Neural cell (in vitro differentiated cells): ENCODE data around the gene EYS. TPM values are rescaled to one million over a fixed set of nuclear protein-coding genes. Genes with fewer than 3 reads are reported as not detected.

ENCODE experiments used
- H2AFZ ChIP-seq: fragments of 200-600, 300-800 bp; sonication (generic), shearing (Covaris generic); 2 replicates; pipeline ENCODE4 v1.6.0; 2014; ENCODE audit warnings: low read depth, mild to moderate bottlenecking, antibody characterized with exemption, low read length, moderate library complexity
- H3F3A ChIP-seq: fragments of 200-600 bp; shearing (Covaris generic); 2 replicates; pipeline ENCODE4 v1.6.1; 2016; ENCODE audit warnings: mild to moderate bottlenecking, moderate library complexity, mixed read lengths, antibody characterized with exemption, low read length; ENCODE audit not compliant: insufficient read depth, poor library complexity, severe bottlenecking
- H3K27ac ChIP-seq: fragments of 200-600, 300-800 bp; sonication (generic), shearing (Covaris generic); 2 replicates; pipeline ENCODE4 v1.5.1; 2014; ENCODE audit warnings: mild to moderate bottlenecking, low read length, moderate library complexity
- H3K27me3 ChIP-seq: fragments of 300-800, 200-600 bp; sonication (generic), shearing (Covaris generic); 2 replicates; pipeline ENCODE4 v1.6.0; 2014; ENCODE audit warnings: mild to moderate bottlenecking, low read depth, low read length, moderate library complexity; ENCODE audit not compliant: insufficient read depth
- H3K36me3 ChIP-seq: fragments of 300-800, 200-600 bp; sonication (generic), shearing (Covaris generic); 2 replicates; pipeline ENCODE4 v1.5.1; 2014; ENCODE audit warnings: mild to moderate bottlenecking, antibody characterized with exemption, low read length, moderate library complexity; ENCODE audit not compliant: insufficient read depth
- H3K4me2 ChIP-seq: fragments of 300-800, 200-600 bp; sonication (generic), shearing (Covaris generic); 2 replicates; pipeline ENCODE4 v1.6.0; 2014; ENCODE audit warnings: mild to moderate bottlenecking, low read length
- H3K4me3 ChIP-seq: fragments of 300-800, 200-600 bp; sonication (generic), shearing (Covaris generic); 2 replicates; pipeline ENCODE4 v1.5.1; 2014; ENCODE audit warnings: mild to moderate bottlenecking, low read length, moderate library complexity
- H3K79me2 ChIP-seq: fragments of 200-600 bp; shearing (Covaris generic); replicated peaks from 2 replicates; pipeline ENCODE4 v1.6.0; 2014; ENCODE audit warnings: mild to moderate bottlenecking, low read length, moderate library complexity; ENCODE audit not compliant: insufficient read depth
- H3K9ac ChIP-seq: fragments of 300-800, 200-600 bp; sonication (generic), shearing (Covaris generic); 2 replicates; pipeline ENCODE4 v1.6.1; 2016; ENCODE audit warnings: mild to moderate bottlenecking, low read length, mixed read lengths
- H3K9me2 ChIP-seq: fragments of 200-600 bp; shearing (Covaris generic); 2 replicates; pipeline ENCODE4 v1.6.1; 2016; ENCODE audit warnings: mild to moderate bottlenecking, low read length, mixed read lengths; ENCODE audit not compliant: insufficient read depth
- H3K9me3 ChIP-seq: fragments of 200-600, 300-800 bp; sonication (generic), shearing (Covaris generic); 2 replicates; pipeline ENCODE4 v1.6.1; 2016; ENCODE audit warnings: mild to moderate bottlenecking, mixed run types, low read length, moderate library complexity, mixed read lengths
- H4K20me1 ChIP-seq: fragments of 200-600 bp; shearing (Covaris generic); 2 replicates; pipeline ENCODE4 v1.6.1; 2016; ENCODE audit warnings: mild to moderate bottlenecking, mixed run types; ENCODE audit not compliant: insufficient read depth
- EP300 ChIP-seq: fragments of 450-650 bp; conservative IDR thresholded peaks from 2 replicates; pipeline ENCODE4 v1.6.1; 2014; ENCODE audit warnings: antibody characterized with exemption, mild to moderate bottlenecking, moderate library complexity; ENCODE audit not compliant: poor library complexity, severe bottlenecking
- EZH2 ChIP-seq: fragments of 200-600, 300-800 bp; shearing (Covaris generic), sonication (generic); IDR thresholded peaks from 2 replicates; pipeline ENCODE4 v1.6.1; 2014; ENCODE audit warnings: antibody characterized with exemption, low read length, borderline replicate concordance, mild to moderate bottlenecking; ENCODE audit not compliant: insufficient read depth, poor library complexity, severe bottlenecking
- MXI1 ChIP-seq: fragments of 450-650 bp; conservative IDR thresholded peaks from 2 replicates; pipeline ENCODE4 v1.6.1; 2014; ENCODE audit warnings: antibody characterized with exemption, mild to moderate bottlenecking; ENCODE audit not compliant: poor library complexity, severe bottlenecking
- POLR2AphosphoS5 ChIP-seq: IDR thresholded peaks from 2 replicates; pipeline ENCODE4 v1.6.1; 2012
- RAD21 ChIP-seq: fragments of 450-650 bp; conservative IDR thresholded peaks from 2 replicates; pipeline ENCODE4 v1.6.1; 2014; ENCODE audit warnings: antibody characterized with exemption, mild to moderate bottlenecking, moderate library complexity
- SMC3 ChIP-seq: fragments of 450-650 bp; conservative IDR thresholded peaks from 2 replicates; pipeline ENCODE4 v1.6.1; 2014; ENCODE audit warnings: antibody characterized with exemption, mild to moderate bottlenecking, moderate library complexity; ENCODE audit not compliant: poor library complexity
- TAF1 ChIP-seq: IDR thresholded peaks from 2 replicates; pipeline ENCODE4 v1.6.1; 2012; ENCODE audit warnings: low read depth
- polyA plus RNA-seq: library from polyadenylated mRNA; depleted of rRNA; stranded (reverse); fragments of >200 nt; gene quantifications from 2 replicates; pipeline ENCODE4 v1.2.3, GENCODE V29; 2014
- TF ChIP-seq, protein P1 (sequence below): fragments of 450-650 bp; IDR thresholded peaks from 2 replicates; pipeline ENCODE4 v1.5.1; 2014; ENCODE audit warnings: antibody characterized with exemption, mild to moderate bottlenecking, moderate library complexity; ENCODE audit not compliant: poor library complexity, severe bottlenecking
- TF ChIP-seq, protein P2 (sequence below): IDR thresholded peaks from 2 replicates; pipeline ENCODE4 v1.6.1; 2012; ENCODE audit warnings: borderline replicate concordance

EYS gene
- polyA plus RNA-seq, 1 donor from 2014 or later: 0.38 TPM

DNA sequence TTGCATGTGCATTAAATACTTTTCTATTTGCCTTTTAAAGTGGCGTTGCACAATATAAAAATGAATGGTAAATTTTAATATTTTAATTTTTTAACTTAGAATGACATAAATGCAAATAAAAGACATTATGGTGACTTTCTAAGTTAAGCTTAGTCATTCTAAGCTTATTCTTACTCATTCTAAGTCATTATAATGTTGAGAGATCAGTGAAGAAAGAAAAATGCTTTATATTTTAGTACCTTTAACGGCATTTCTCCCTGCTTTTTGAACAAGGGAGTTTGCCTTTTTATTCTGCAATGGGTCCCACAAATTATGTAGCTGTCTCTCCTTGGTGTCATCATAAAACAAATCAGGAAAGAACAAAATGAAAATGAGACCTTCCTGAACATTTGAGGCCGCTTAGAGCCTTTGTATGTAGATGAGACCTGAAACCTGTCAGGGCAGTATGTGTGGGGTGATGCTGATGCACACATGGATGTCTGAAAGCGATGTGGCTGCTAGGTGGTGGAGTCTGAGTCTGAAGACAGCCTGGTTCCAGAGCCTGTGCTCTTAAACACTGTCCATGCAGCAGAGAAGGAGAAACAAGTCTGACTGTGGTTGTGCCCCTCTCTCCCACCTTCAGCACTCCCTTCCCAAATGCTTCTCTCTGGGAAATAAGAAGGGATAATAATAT is 1913.4 kb downstream of the EYS start:
- H4K20me1 ChIP-seq: no peaks in the 10 kb centered on the region
- no peaks in the 10 kb centered on the region for H3F3A ChIP-seq
- H3K9me3 ChIP-seq: no peaks in the 10 kb centered on the region
- H3K27me3 ChIP-seq: no peaks in the 10 kb centered on the region
- no peak overlapping the region for H2AFZ ChIP-seq
- no peak overlapping the region for H3K9ac ChIP-seq
- no peak overlapping the region for H3K27ac ChIP-seq
- H3K4me3 ChIP-seq: no peak overlapping the region
- no peaks in the 10 kb centered on the region for H3K79me2 ChIP-seq
- H3K36me3 ChIP-seq: no peaks in the 10 kb centered on the region
- no peak overlapping the region for H3K4me2 ChIP-seq
- TF ChIP-seq RAD21 (no peak), MXI1 (no peak), SMC3 (no peak), EZH2 (no peak), POLR2AphosphoS5 (no peak), EP300 (no peak), TAF1 (no peak)
- TF ChIP-seq, protein P1, sequence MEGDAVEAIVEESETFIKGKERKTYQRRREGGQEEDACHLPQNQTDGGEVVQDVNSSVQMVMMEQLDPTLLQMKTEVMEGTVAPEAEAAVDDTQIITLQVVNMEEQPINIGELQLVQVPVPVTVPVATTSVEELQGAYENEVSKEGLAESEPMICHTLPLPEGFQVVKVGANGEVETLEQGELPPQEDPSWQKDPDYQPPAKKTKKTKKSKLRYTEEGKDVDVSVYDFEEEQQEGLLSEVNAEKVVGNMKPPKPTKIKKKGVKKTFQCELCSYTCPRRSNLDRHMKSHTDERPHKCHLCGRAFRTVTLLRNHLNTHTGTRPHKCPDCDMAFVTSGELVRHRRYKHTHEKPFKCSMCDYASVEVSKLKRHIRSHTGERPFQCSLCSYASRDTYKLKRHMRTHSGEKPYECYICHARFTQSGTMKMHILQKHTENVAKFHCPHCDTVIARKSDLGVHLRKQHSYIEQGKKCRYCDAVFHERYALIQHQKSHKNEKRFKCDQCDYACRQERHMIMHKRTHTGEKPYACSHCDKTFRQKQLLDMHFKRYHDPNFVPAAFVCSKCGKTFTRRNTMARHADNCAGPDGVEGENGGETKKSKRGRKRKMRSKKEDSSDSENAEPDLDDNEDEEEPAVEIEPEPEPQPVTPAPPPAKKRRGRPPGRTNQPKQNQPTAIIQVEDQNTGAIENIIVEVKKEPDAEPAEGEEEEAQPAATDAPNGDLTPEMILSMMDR: no peak
- TF ChIP-seq, protein P2, sequence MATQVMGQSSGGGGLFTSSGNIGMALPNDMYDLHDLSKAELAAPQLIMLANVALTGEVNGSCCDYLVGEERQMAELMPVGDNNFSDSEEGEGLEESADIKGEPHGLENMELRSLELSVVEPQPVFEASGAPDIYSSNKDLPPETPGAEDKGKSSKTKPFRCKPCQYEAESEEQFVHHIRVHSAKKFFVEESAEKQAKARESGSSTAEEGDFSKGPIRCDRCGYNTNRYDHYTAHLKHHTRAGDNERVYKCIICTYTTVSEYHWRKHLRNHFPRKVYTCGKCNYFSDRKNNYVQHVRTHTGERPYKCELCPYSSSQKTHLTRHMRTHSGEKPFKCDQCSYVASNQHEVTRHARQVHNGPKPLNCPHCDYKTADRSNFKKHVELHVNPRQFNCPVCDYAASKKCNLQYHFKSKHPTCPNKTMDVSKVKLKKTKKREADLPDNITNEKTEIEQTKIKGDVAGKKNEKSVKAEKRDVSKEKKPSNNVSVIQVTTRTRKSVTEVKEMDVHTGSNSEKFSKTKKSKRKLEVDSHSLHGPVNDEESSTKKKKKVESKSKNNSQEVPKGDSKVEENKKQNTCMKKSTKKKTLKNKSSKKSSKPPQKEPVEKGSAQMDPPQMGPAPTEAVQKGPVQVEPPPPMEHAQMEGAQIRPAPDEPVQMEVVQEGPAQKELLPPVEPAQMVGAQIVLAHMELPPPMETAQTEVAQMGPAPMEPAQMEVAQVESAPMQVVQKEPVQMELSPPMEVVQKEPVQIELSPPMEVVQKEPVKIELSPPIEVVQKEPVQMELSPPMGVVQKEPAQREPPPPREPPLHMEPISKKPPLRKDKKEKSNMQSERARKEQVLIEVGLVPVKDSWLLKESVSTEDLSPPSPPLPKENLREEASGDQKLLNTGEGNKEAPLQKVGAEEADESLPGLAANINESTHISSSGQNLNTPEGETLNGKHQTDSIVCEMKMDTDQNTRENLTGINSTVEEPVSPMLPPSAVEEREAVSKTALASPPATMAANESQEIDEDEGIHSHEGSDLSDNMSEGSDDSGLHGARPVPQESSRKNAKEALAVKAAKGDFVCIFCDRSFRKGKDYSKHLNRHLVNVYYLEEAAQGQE: no peak
- H3K9me2 ChIP-seq: no peaks in the 10 kb centered on the region

DNA sequence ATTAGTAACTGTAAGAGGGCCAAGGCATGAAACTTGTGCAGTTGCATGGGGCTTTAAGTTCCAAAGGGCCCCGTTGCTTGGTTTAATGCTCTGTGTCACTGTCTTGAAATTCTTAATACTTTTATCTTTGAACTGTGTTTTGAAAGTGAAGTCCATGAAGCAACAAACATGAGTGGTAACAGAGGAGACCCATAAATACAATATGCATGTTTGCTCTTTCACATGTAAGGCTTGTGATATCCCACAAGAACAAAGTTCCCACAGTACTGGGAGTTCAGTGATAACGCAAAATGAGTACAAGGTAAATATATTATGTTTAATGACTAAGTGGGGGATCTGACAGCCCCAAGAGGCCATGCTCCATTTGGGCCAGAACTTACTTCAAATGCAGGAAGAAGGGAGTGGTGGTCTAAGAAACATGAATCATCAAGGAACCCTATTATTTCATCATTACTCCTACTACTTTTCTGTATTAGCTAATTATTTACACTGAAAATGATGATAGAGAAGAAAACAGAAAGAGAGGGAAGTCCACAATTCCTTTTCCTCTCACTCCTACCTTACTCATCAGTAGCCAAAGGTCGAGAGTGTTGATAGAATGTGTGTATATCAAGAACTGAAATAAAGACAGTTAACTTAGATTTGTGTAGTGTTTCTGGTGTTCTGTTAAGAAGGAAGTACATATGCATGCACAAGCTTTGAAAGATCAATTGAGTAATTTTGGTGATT is 1914.1 kb downstream of the EYS start:
- no peaks in the 10 kb centered on the region for H3K9me2 ChIP-seq
- H2AFZ ChIP-seq: no peak overlapping the region
- TF ChIP-seq, protein P2: no peak
- H3K4me2 ChIP-seq: no peak overlapping the region
- no peaks in the 10 kb centered on the region for H3K9me3 ChIP-seq
- no peak overlapping the region for H3K27ac ChIP-seq
- no peaks in the 10 kb centered on the region for H3K36me3 ChIP-seq
- H3F3A ChIP-seq: no peaks in the 10 kb centered on the region
- H3K79me2 ChIP-seq: no peaks in the 10 kb centered on the region
- no peaks in the 10 kb centered on the region for H4K20me1 ChIP-seq
- no peaks in the 10 kb centered on the region for H3K27me3 ChIP-seq
- H3K9ac ChIP-seq: no peak overlapping the region
- no peak overlapping the region for H3K4me3 ChIP-seq
